ENCODE data around the gene B4GALT5.
"Not testable (repeated sequence)": the region's sequence is repeated elsewhere in the genome, so short reads cannot be mapped to it uniquely, and the experiment has no call there.

Gene B4GALT5

GRCh38 chr20:49681850-49682216 is 31.8 kb downstream of the B4GALT5 start:
- FAIRE-seq = no peak
- DNase-seq (ENCODE audit: low spot score) = no peak

- FAIRE-seq (no peak), DNase-seq (ENCODE audit: low spot score) (no peak)
Measured at GRCh38 chr20:49680484-49680883, 33.2 kb downstream of the B4GALT5 start.

GRCh38 chr20:49679634-49680033 is 34.0 kb downstream of the B4GALT5 start:
- no peak for DNase-seq (ENCODE audit: low spot score)

GRCh38 chr20:49677777-49678758 is 35.6 kb downstream of the B4GALT5 start:
- no peak for FAIRE-seq
- no peak for DNase-seq (ENCODE audit: low spot score)

More at GRCh38 chr20:49679634-49680033, 34.0 kb downstream of the B4GALT5 start:
- no peak for FAIRE-seq

GRCh38 chr20:49676581-49677291 is 36.9 kb downstream of the B4GALT5 start:
- peak; percentile 90 for FAIRE-seq
- DNase-seq (ENCODE audit: low spot score) = peak; percentile 79

GRCh38 chr20:49675368-49676151 is 38.1 kb downstream of the B4GALT5 start:
- peak; percentile 91 for FAIRE-seq
- DNase-seq (ENCODE audit: low spot score) = peak; percentile 96

- peak; percentile 96 for FAIRE-seq
- peak; percentile 94 for DNase-seq (ENCODE audit: low spot score)
Measured at GRCh38 chr20:49674383-49675352, 39.0 kb downstream of the B4GALT5 start.

GRCh38 chr20:49672096-49672664 is 41.5 kb downstream of the B4GALT5 start:
- no peak for DNase-seq (ENCODE audit: low spot score)
- FAIRE-seq = no peak

GRCh38 chr20:49671433-49671832 is 42.2 kb downstream of the B4GALT5 start:
- FAIRE-seq (no peak), DNase-seq (ENCODE audit: low spot score) (no peak)

- DNase-seq (ENCODE audit: low spot score) = no peak
- FAIRE-seq = no peak
Measured at GRCh38 chr20:49669601-49670189, 44.0 kb downstream of the B4GALT5 start.

GRCh38 chr20:49668878-49669195 is 44.8 kb downstream of the B4GALT5 start:
- not testable (repeated sequence) for FAIRE-seq; DNase-seq (ENCODE audit: low spot score)

- DNase-seq (ENCODE audit: low spot score) (no peak), FAIRE-seq (peak; percentile 23)
Measured at GRCh38 chr20:49668181-49668877, 45.3 kb downstream of the B4GALT5 start.

GRCh38 chr20:49666911-49667310 is 46.8 kb downstream of the B4GALT5 start:
- FAIRE-seq (no peak), DNase-seq (ENCODE audit: low spot score) (no peak)

GRCh38 chr20:49665796-49666195 is 47.9 kb downstream of the B4GALT5 start:
- DNase-seq (ENCODE audit: low spot score) (no peak), FAIRE-seq (no peak)

- no peak for FAIRE-seq
- no peak for DNase-seq (ENCODE audit: low spot score)
Measured at GRCh38 chr20:49664612-49665313, 48.9 kb downstream of the B4GALT5 start.

- no peak for FAIRE-seq
- no peak for DNase-seq (ENCODE audit: low spot score)
Measured at GRCh38 chr20:49663112-49663511, 50.6 kb downstream of the B4GALT5 start.

- FAIRE-seq (no peak), DNase-seq (ENCODE audit: low spot score) (no peak)
Measured at GRCh38 chr20:49661560-49662329, 51.9 kb downstream of the B4GALT5 start.

- FAIRE-seq (no peak), DNase-seq (ENCODE audit: low spot score) (no peak)
Measured at GRCh38 chr20:49660912-49661311, 52.8 kb downstream of the B4GALT5 start.
